HG02678 (cell line): ENCODE results near the gene DMBX1.

Source experiments
- ATAC-seq: cut with Tn5 transposase; IDR thresholded peaks from one replicate; pipeline ENCODE4 v1.9.1; 2021; ENCODE audit warnings: mild to moderate bottlenecking, moderate library complexity; ENCODE audit not compliant: unreplicated experiment

Gene DMBX1

DNA sequence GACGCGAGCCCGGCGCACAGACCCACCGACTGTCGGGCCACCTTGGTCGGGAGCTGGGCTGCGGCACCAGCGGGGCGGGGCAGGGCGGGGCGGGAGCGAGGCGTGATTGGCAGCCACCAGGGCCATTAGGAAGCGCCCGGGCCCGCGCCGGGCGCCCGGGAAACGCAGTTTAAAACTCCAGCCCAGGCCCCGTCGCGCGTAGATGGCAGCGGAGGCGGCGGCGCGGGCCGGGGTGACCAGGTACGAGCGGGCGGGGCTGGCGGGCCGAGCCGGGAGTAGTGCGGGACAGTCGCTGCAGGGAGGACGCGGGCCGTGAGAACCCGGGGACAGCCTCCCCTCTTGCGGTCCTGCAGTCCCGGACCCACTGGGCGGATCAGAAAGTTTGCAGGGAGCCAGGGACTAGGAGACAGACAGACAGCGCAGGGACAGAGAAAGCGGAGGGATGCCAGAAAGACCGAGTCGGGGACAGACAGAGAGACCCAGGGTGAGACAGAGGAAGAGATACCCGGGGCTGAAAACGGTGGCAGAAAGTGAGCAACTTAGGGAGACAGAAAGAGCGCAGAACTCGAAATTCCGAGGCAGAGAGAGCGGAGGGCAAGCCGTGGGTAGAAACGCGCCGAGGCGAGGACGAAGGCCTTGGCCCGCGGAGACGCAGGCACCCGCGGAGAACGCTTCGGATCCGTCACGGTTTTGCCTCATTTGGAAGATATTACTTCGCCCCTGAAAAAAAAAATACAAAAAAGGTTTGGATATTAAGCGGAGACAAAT is at the start of gene DMBX1:
DMBX1 (plus strand) TSS at position 199 of the 768 bp plus-strand sequence. CDS start 17,175 bp downstream, outside the sequence.
- ATAC-seq: no peak

GRCh38 chr1:46440478-46440877 is 49.2 kb upstream of the DMBX1 start:
- no peak for ATAC-seq

DNA sequence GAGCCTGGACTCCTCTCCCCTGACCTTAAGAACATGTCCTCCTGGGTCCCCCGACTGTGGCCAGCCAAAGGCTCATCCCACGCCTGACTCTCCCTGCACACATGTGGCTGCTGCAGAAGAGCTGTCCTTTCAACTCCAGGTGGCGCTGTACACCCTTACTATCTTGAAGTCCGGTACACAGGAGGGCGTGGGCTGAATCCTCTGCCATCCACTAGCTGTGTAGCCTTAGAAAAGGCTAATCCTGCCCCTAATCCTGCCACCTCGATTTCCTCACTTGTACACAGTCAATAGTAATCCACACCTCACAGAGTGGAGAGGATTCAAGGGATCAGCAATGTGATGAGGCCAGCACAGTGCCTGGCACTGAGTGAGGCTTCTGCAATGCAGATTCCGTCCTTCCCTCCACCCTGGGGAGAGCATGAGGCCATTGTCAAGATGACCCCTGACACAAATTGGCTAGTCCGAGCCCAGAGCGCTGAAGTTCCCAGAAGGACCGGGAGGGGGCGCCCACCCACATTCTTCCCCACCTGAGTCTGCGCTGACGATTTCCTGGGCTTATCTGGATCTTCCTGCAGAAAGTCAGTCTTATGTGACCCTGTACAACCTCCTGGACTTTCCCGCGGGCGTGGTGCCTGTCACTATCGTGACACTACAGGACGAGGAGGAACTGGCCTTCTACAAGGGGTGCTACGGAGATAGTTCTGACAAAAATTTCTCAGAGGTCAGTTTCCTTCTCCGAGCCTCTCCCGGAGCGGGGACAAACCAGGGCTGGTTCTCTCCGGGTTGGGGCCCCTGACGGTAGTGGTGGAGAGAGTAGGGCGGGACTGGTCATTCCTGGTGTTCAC is 47.1 kb upstream of the DMBX1 start:
- no peak for ATAC-seq

- no peak for ATAC-seq
Measured at GRCh38 chr1:46444466-46444865, 45.2 kb upstream of the DMBX1 start.

DNA sequence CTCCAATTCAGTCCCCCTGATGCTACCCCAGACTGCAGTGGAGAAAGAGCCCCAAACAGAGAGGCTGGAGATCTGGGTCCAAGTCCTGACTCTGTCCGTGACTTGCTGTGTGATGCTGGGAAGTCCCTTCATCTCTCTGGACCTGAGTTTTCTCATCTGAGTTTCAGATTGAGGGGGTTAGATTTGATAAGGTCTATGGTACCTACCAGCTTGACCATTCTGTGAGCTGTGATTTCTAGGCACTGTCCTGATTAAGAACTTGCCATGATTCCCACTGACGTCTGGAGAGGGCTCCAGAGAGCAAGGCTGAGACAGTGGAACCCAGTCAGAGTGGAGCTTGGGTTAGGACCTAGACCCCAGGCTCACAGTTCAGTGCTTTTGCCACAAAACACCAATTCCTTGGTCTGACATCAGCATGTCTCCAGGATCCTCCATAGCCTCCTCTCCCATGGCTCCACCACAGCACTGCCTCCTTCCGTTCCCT is 43.8 kb upstream of the DMBX1 start:
- ATAC-seq: no peak

- no peak for ATAC-seq
Measured at GRCh38 chr1:46446646-46447498, 42.8 kb upstream of the DMBX1 start.

- no peak for ATAC-seq
Measured at GRCh38 chr1:46447499-46448108, 42.0 kb upstream of the DMBX1 start.

GRCh38 chr1:46448109-46448911 is 41.3 kb upstream of the DMBX1 start:
- ATAC-seq: no peak

DNA sequence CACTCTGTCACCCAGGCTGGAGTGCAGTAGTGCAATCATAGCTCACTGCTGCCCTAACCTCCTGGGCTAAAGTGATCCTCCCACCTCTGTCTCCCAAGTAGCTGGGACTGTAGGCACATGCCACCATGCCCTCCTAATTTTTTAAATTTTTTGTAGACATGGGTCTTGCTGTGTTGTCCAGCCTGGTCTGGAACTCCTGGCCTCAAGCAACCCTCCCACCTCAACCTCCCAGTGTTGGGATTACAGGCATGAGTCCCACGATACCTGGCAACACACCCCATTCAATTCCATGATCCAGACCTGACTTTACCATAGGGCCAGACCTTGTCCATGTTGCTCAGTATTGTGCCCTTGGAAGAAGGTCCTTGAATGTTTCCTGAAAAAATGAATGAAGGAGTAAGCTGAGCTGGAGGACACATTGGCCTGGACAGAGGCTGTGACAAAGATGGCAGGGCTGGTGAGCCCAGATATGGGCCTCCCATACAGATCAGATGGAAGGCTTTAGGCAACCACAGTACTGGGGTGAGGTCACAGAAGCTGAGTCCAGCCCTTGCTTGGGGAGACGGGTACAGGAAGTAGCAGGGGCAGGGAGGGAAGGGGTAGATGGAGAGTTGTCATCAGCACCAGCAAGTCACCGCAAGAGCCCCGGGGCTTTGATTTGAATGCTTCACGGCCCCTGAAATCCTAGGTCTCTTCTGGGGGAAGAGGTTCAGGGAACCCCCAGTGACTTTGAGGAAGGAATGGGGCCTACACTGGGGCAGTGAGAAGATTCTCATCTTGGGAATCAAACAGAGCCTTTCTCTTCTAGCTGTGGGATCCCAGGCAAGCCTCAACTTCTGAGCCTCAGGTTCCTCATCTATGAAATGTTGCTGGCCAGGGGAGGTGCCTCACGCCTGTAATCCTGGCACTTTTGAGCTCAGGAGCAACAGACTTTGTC is 40.1 kb upstream of the DMBX1 start:
- no peak for ATAC-seq

GRCh38 chr1:46450160-46450517 is 39.5 kb upstream of the DMBX1 start:
- no peak for ATAC-seq

- ATAC-seq: no peak
Measured at GRCh38 chr1:46451948-46452930, 37.4 kb upstream of the DMBX1 start.

- no peak for ATAC-seq
Measured at GRCh38 chr1:46452931-46453325, 36.7 kb upstream of the DMBX1 start.

- no peak for ATAC-seq
Measured at GRCh38 chr1:46453449-46453848, 36.2 kb upstream of the DMBX1 start.

GRCh38 chr1:46455951-46456350 is 33.7 kb upstream of the DMBX1 start:
- no peak for ATAC-seq

DNA sequence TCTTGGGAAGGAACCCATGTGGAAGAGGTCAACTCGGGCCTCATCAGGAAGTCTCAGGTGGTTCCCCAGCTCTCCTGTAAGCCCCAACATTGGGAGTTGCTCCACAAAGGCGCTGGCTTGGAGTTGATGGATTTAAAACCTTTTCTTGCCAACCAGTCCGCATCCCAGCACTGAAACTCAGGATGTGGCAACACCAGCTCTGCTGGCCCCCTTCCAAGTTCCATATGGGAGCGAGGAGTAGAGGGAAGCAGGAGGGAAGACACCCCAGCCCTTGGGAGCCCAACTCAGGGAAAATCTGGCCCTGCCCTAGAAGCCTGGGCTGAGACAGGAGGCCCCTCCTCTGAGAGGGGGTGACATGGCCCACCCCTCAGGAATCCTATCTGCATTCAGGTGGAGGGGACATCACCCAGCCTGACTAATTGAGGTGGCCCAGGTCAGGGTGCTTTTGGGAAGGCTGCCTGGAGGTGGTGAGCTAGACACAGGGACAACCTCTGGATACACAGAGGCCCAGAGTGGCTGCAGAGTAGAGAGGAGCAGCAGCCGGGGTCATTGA is 33.1 kb upstream of the DMBX1 start:
- ATAC-seq: no peak

DNA sequence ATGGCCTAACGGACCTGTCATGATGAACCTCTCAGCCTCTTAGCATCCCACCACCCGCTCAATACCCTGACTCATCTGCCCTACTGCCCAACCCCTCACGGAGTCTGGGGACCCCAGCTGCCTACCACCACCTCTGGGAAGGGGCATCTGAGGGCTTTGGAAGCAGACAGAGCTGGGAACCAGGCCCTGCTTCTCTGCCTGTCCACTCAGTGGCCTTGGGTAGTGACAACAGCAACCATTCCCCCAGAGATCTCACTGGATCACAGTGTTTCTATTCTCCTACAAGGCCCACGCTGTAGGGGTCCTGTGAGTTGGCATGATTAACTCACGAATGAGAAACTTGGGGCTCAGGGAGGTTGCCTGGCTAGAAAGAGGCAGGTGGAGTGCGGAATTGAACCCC is 32.5 kb upstream of the DMBX1 start:
- ATAC-seq: no peak

GRCh38 chr1:46458190-46458589 is 31.4 kb upstream of the DMBX1 start:
- no peak for ATAC-seq
